DND-41 (cell line): ENCODE data around the gene CD36.

Experiments used
- ATAC-seq: fragments of 200-7000 bp; cut with Tn5 transposase; 3 replicates; pipeline ENCODE4 v1.9.1; 2021; ENCODE audit warnings: low read depth; ENCODE audit not compliant: insufficient read depth
- DNase-seq: peaks from one replicate; pipeline ENCODE4 v3.0.0-alpha.2; 2020
- H2AFZ ChIP-seq: 2 replicates; pipeline ENCODE4 v1.6.0; 2012; ENCODE audit warnings: low read depth, low read length
- H3K27ac ChIP-seq: 2 replicates; pipeline ENCODE4 v1.5.1; 2012; ENCODE audit warnings: low read length, inconsistent platforms
- H3K27me3 ChIP-seq: fragments of 200-600 bp; sonication (generic); 2 replicates; pipeline ENCODE4 v1.6.0; 2012; ENCODE audit warnings: low read length, mild to moderate bottlenecking, inconsistent platforms; ENCODE audit not compliant: insufficient read depth, poor library complexity
- H3K36me3 ChIP-seq: 2 replicates; pipeline ENCODE4 v1.5.1; 2012; ENCODE audit warnings: low read length, inconsistent platforms; ENCODE audit not compliant: insufficient read depth
- H3K4me1 ChIP-seq: 2 replicates; pipeline ENCODE4 v1.5.1; 2012; ENCODE audit warnings: mild to moderate bottlenecking, low read length; ENCODE audit not compliant: insufficient read depth
- H3K4me2 ChIP-seq: 2 replicates; pipeline ENCODE4 v1.6.0; 2012; ENCODE audit warnings: mild to moderate bottlenecking, moderate library complexity, low read length, inconsistent platforms; ENCODE audit not compliant: insufficient read depth
- H3K4me3 ChIP-seq, 2 experiments: fragments of 200-600 bp in 1 of 2; shearing (Covaris generic) in 1 of 2; 2 replicates each; pipeline ENCODE4 v1.5.1; 2012 to 2016; ENCODE audit warnings: inconsistent platforms in 2 of 2, low read length in 2 of 2, mild to moderate bottlenecking in 2 of 2, low read depth in 1 of 2, moderate library complexity in 1 of 2
- H3K79me2 ChIP-seq: 2 replicates; pipeline ENCODE4 v1.6.0; 2012; ENCODE audit warnings: low read length, inconsistent platforms; ENCODE audit not compliant: insufficient read depth
- H3K9ac ChIP-seq: 2 replicates; pipeline ENCODE4 v1.6.0; 2012; ENCODE audit warnings: low read depth, mild to moderate bottlenecking, inconsistent platforms, low read length, moderate library complexity
- H3K9me3 ChIP-seq: 2 replicates; pipeline ENCODE4 v1.5.1; 2012; ENCODE audit warnings: low read length, moderate library complexity, mild to moderate bottlenecking, inconsistent platforms; ENCODE audit not compliant: insufficient read depth, severe bottlenecking
- H4K20me1 ChIP-seq: 2 replicates; pipeline ENCODE4 v1.6.0; 2012; ENCODE audit warnings: low read length; ENCODE audit not compliant: insufficient read depth
- EZH2 ChIP-seq: IDR thresholded peaks from 3 replicates; pipeline ENCODE4 v1.6.1; 2012; ENCODE audit warnings: borderline replicate concordance, low read depth, mild to moderate bottlenecking, moderate library complexity, low read length, inconsistent platforms; ENCODE audit not compliant: severe bottlenecking
- TF ChIP-seq, protein P1 (sequence below): IDR thresholded peaks from 2 replicates; pipeline ENCODE4 v1.5.1; 2012; ENCODE audit warnings: borderline replicate concordance, low read length, moderate library complexity, mild to moderate bottlenecking; ENCODE audit not compliant: poor library complexity, severe bottlenecking; ENCODE audit errors: extremely low read depth

Gene CD36

DNA sequence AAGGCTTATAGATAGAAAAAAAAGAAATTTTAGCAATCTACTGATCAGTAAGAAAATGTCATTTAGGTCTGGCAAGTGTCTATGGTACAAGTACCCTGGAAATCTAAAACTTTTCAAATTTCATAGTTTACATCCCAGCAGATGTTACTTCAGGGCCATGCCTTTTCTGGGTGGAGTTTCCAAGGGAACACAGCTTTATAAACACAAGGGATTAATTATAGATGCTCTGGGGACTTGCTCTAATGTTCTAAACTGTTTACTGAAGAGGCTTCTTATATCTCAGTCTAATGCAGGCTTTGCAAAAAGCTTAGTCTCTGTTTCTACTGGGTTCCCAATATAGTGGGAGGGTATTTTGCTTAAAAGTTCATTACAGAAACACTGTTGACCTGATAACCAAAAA is 3.1 kb downstream of the CD36 start:
- H2AFZ ChIP-seq, result no peak overlapping the region
- H3K27ac ChIP-seq, result no peak overlapping the region
- no peak overlapping the region for H3K9ac ChIP-seq
- H3K79me2 ChIP-seq, result no peaks in the 10 kb centered on the region
- no peaks in the 10 kb centered on the region for H4K20me1 ChIP-seq
- H3K4me2 ChIP-seq, result no peak overlapping the region
- no peaks in the 10 kb centered on the region for H3K9me3 ChIP-seq
- DNase-seq (no peak), ATAC-seq (no peak)
- no peaks in the 10 kb centered on the region for H3K4me1 ChIP-seq
- TF ChIP-seq, protein P1, sequence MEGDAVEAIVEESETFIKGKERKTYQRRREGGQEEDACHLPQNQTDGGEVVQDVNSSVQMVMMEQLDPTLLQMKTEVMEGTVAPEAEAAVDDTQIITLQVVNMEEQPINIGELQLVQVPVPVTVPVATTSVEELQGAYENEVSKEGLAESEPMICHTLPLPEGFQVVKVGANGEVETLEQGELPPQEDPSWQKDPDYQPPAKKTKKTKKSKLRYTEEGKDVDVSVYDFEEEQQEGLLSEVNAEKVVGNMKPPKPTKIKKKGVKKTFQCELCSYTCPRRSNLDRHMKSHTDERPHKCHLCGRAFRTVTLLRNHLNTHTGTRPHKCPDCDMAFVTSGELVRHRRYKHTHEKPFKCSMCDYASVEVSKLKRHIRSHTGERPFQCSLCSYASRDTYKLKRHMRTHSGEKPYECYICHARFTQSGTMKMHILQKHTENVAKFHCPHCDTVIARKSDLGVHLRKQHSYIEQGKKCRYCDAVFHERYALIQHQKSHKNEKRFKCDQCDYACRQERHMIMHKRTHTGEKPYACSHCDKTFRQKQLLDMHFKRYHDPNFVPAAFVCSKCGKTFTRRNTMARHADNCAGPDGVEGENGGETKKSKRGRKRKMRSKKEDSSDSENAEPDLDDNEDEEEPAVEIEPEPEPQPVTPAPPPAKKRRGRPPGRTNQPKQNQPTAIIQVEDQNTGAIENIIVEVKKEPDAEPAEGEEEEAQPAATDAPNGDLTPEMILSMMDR, result no peak
- no peak for TF ChIP-seq EZH2
- no peak overlapping the region for H3K4me3 ChIP-seq
- no peaks in the 10 kb centered on the region for H3K27me3 ChIP-seq
- H3K36me3 ChIP-seq, result no peaks in the 10 kb centered on the region

DNA sequence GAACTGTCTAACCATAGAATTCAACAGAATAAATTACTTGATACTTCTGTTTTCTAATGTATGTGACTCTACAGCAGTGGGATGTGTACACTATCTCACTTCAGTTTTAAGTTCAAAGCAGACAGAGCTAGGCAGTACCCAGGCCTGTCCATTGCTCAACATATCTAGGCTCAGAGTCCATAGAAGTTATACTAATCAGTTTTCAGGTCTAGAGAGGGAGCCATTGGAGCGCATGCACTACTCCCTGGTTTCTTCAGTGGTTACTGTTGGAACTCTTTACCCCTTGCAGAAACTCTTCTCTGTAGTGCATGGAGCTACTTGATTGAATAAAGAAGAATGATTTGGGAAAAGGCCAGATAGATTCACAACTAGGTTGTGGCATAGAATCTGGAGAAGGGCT is 4.4 kb downstream of the CD36 start:
- Histone ChIP-seq H3K4me3 (no peak overlapping the region), H3K9ac (no peak overlapping the region), H4K20me1 (no peaks in the 10 kb centered on the region), H3K4me1 (no peaks in the 10 kb centered on the region), H3K4me2 (no peak overlapping the region), H3K9me3 (no peaks in the 10 kb centered on the region), H2AFZ (no peak overlapping the region), H3K27ac (no peak overlapping the region), H3K36me3 (no peaks in the 10 kb centered on the region), H3K79me2 (no peaks in the 10 kb centered on the region), H3K27me3 (no peaks in the 10 kb centered on the region)
- no peak for ATAC-seq
- TF ChIP-seq, protein P1, result no peak
- no peak for TF ChIP-seq EZH2
- no peak for DNase-seq

DNA sequence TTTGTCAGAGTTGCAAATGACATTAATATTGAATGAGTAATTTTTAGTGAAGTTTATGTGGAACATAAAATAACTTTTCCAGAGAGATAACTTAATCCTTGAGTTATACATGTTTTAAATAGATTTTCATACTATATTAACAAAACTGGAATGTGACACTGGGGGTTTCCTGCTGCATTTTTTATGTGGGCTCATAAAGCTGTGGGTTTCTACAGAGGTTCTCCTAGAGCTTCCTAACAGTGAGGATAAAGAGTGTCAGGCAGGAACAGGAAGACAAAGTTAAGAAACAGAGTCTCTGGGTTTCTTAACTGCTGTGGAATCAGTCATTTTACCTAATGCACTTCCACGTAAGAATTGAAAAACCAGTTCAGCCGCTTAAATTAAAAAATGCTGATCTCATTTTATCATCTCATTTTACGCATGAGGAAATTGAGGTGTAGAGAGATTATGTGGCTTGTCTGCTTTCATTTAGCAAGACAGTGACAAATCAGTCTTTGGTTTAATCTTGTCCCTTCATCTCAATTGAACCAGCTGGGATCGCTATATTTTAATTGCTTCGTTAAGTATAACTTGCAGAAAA is 5.0 kb downstream of the CD36 start:
- H2AFZ ChIP-seq, result no peak overlapping the region
- no peaks in the 10 kb centered on the region for H3K36me3 ChIP-seq
- TF ChIP-seq, protein P1, result no peak
- TF ChIP-seq EZH2, result no peak
- ATAC-seq, result no peak
- DNase-seq, result no peak
- no peaks in the 10 kb centered on the region for H4K20me1 ChIP-seq
- H3K9ac ChIP-seq, result no peak overlapping the region
- no peaks in the 10 kb centered on the region for H3K79me2 ChIP-seq
- H3K27ac ChIP-seq, result no peak overlapping the region
- no peaks in the 10 kb centered on the region for H3K27me3 ChIP-seq
- no peak overlapping the region for H3K4me2 ChIP-seq
- H3K4me1 ChIP-seq, result no peaks in the 10 kb centered on the region
- no peak overlapping the region for H3K4me3 ChIP-seq
- no peaks in the 10 kb centered on the region for H3K9me3 ChIP-seq

DNA sequence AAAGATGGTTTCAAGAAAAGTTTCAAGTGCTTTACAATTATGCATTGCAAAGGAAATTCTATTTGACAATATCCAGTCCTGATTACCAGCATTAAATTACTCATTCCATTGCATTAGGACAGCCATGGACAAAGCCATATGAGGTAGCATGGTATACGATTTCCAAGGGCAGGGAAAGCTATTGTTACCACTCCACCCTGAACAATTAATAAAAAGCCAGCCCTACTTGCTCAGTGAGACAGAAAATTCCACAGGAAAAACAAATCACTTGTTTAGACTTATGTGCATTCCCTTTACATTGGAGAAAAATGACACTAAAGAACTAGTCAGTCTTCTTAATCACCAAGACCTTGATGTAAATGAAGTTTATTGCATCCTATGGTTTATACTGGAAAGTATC is 5.6 kb downstream of the CD36 start:
- Histone ChIP-seq H3K4me1 (no peaks in the 10 kb centered on the region), H3K79me2 (no peaks in the 10 kb centered on the region), H2AFZ (no peak overlapping the region), H3K27me3 (no peaks in the 10 kb centered on the region), H3K4me2 (no peak overlapping the region), H3K36me3 (no peaks in the 10 kb centered on the region), H3K4me3 (no peak overlapping the region), H3K27ac (no peak overlapping the region), H3K9ac (no peak overlapping the region), H4K20me1 (no peaks in the 10 kb centered on the region), H3K9me3 (no peaks in the 10 kb centered on the region)
- no peak for DNase-seq
- ATAC-seq, result no peak
- no peak for TF ChIP-seq EZH2
- TF ChIP-seq, protein P1, result no peak
